HepG2 (cell line): ENCODE data around the gene CACHD1.

Source experiments
- TBP ChIP-seq: sonication (generic); formaldehyde crosslinking; IDR thresholded peaks from 2 replicates; pipeline ENCODE4 v1.5.0; 2020; ENCODE audit warnings: missing genetic modification reagents
- ZNF10 ChIP-seq: sonication (generic); formaldehyde crosslinking; IDR thresholded peaks from 2 replicates; pipeline ENCODE4 v1.4.0; 2020; ENCODE audit warnings: mild to moderate bottlenecking, low read depth, missing genetic modification reagents, borderline replicate concordance
- ZNF138 ChIP-seq: sonication (generic); formaldehyde crosslinking; IDR thresholded peaks from 2 replicates; pipeline ENCODE4 v1.5.0; 2020; ENCODE audit warnings: mild to moderate bottlenecking, low read depth, missing genetic modification reagents
- TF ChIP-seq, protein P1 (sequence below): conservative IDR thresholded peaks from 2 replicates; pipeline ENCODE4 v1.6.1; 2018; ENCODE audit warnings: missing genetic modification reagents
- TF ChIP-seq, protein P2 (sequence below): sonication (generic); formaldehyde crosslinking; IDR thresholded peaks from 2 replicates; pipeline ENCODE4 v1.8.0; 2023; ENCODE audit warnings: mild to moderate bottlenecking, missing genetic modification reagents

DNA sequence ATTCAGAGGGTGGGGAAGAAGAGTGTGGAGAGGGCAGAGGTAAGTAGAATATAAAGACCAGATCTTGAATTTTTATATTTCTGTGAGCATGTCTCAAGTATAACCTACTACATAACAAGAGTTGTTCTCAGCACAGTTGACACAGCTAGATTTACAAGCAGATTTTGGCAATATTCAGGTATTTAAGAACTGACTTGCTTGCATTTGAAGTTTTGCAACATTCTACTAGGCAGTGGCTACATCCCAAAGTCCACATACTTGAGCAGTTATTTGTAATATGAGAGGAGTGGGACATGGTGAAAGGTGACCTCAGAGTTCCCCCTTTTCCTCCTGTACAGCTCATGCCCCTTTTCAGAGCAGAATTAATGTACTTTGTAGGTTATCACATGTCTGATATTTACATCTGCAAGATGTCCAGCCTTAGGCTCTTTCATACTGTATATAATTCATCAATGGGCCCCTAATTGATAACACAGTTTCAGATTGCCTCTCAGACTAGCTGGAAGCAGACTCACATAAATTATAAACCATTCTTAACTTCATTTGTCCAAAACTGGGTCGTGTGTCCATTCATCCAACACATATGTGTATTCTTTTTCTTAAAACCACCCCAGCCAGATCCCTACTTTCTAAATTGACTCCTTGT, 138.2 kb downstream of the CACHD1 start:
- TF ChIP-seq TBP (CRISPR knock-in tag) (no peak), ZNF138 (CRISPR knock-in tag) (no peak), ZNF10 (CRISPR knock-in tag) (no peak)
- TF ChIP-seq, protein P1, sequence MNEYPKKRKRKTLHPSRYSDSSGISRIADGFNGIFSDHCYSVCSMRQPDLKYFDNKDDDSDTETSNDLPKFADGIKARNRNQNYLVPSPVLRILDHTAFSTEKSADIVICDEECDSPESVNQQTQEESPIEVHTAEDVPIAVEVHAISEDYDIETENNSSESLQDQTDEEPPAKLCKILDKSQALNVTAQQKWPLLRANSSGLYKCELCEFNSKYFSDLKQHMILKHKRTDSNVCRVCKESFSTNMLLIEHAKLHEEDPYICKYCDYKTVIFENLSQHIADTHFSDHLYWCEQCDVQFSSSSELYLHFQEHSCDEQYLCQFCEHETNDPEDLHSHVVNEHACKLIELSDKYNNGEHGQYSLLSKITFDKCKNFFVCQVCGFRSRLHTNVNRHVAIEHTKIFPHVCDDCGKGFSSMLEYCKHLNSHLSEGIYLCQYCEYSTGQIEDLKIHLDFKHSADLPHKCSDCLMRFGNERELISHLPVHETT (CRISPR knock-in tag): no peak
- TF ChIP-seq, protein P2, sequence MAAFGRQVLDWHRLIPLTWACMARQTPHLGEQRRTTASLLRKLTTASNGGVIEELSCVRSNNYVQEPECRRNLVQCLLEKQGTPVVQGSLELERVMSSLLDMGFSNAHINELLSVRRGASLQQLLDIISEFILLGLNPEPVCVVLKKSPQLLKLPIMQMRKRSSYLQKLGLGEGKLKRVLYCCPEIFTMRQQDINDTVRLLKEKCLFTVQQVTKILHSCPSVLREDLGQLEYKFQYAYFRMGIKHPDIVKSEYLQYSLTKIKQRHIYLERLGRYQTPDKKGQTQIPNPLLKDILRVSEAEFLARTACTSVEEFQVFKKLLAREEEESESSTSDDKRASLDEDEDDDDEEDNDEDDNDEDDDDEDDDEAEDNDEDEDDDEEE: no peak
